HG03354 (cell line): ENCODE measurements around the gene ZNF678.
"Not testable (repeated sequence)": the region's sequence is repeated elsewhere in the genome, so short reads cannot be mapped to it uniquely, and the experiment has no call there.

ENCODE experiments used
- ATAC-seq: cut with Tn5 transposase; IDR thresholded peaks from one replicate; pipeline ENCODE4 v1.9.1; 2021; ENCODE audit warnings: mild to moderate bottlenecking; ENCODE audit not compliant: unreplicated experiment, poor library complexity, severe bottlenecking

The ZNF678 gene

DNA sequence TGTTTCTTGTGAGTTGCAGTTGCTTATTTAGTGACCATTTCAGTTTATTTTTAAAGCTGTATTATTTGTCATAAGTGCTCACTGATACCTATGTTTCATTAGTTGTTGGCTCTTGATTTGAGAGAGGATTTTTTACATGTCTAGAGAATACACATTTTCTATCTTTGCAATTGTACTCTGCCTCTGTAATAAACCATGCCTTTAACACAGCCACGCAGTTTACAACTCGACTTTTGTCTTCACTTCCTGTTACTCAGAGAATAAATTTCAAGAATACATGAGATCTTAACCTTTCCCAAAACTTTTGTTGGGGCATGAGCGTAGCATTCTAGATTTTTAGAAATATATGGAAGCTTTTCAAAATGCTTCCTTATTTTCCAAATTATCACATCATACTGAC, 14.9 kb upstream of the ZNF678 start:
- ATAC-seq, result no peak

DNA sequence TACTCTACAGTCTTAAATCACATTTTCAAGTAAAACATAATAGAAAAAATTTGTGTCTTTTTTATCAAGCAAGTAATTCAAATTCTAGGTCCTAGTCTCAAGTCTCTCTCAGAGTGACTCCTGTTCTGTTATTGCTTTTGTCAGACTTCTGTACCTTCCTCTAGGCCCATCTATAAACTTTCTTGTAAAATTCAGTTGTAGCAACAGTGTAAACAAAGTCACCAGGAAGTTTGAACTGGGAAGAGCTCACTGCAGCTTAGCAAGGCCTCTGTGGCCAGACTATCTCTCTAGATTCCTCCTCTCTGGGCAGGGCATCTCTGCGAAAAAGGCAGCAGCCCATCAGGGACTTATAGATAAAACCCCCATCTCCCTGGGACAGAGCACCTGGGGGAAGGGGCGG, 13.5 kb upstream of the ZNF678 start:
- ATAC-seq, result no peak

DNA sequence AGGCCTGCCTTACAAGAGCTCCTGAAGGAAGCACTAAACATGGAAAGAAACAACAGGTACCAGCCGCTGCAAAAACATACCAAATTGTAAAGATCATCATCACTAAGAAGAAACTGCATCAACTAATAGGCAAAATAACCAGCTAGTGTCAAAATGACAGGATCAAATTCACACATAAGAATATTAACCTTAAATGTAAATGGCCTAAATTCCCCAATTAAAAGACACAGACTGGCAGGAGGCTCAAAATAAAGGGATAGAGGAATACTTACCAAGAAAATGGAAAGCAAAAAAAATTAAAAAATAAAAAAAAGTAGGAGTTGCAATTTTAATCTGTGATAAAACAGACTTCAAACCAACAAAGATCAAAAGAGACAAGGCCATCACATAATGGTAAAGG, 11.5 kb upstream of the ZNF678 start:
- ATAC-seq, result not testable (repeated sequence)

DNA sequence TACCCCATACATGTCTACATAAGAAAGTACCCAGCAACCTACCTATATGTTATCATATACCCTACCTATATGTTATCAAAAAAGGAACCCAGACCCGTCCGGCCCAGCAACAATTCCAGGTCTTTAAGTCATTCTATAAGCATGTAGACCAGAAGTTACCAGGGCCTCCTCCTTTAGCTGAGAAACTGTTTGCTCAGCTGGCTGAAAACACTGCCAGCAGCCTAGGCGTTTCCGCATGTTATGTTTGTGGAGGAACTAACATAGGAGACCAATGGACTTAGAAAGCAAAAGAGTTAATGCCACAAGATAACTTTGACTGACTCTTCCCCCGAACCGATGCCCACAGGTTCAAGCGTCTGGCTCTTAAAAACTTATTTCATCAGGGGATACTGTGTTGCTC, 7.1 kb upstream of the ZNF678 start:
- no peak for ATAC-seq

DNA sequence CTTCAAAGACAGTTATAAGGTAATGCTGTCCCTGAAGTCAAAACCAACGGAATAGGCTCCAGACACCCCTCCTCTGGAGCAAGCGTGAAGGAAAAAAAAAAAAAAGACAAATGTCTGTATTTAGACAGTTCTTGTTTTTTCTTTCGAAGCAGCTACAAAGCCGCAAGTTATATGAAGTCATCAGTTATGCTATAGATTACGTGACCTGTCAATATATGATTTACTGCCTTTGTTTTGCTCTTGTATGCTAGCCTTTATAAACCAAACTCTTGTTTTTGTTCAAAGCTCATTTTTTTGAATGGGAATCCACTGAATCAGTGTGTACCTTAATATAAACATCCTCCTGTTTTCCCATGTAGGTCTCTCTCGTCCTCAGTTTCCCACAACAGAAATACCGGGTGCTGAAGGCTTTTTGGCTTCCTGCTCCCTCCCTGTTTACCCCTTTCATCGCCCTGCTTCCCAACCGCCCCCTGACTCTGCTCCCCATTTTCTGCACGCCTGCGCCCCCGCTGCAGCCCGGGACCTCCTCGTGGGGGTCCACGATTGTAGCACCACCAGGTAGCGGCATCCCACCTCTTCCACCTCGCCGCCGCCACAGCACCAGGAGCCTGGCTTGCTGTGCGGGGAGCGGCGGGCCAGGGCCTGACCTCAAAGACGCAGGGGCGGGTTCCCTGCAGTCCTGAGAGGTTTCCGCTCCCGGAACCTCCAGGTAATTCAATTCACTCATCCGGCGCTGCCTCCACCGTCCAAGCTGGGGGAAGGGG, 5.2 kb upstream of the ZNF678 start:
- no peak for ATAC-seq

DNA sequence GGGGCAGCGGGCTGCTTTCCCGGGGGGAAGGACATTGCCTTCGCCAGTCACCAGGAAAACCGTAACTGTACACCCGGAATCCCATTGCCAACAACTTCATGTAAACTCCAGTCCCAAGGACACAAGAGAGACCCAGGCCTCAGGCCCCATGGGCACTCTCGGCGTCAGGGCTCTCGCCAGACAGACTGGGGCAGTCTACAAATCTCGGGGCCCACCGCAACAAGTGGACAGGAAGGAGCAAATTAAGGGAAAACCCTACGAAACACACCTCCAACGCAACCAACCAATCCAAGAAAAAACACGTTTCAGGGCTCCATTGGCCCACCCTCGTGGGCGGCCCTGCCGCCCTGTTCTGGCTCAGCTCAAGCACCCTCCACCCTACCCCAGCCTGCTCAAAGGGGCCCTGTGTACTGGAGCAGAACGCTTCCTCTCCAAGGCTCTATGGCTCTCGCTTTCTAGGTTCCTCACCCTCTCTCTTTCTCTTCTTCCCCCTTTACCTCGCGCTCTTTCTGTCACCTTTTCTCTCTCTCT, 4.6 kb upstream of the ZNF678 start:
- no peak for ATAC-seq

DNA sequence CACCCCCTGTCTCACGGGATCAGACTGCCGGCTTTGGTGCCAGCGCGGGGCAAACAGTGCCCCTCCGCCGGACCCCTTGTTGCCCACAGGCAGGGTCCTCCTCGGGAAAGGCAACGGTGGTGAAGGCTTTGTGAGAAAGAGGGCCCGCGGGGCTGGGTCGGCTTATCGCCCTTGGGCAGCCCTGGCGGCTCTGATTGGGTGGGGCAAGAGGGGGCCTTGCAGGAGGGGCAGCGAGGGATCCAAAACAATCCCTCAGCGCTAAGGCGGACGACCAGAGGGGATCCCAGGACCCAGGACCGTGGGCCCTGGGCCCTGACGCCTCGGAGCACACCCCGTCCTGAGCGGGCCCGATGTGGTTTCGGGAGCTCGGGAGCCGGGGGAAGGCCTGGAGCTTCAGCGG, 3.9 kb upstream of the ZNF678 start:
- no peak for ATAC-seq

DNA sequence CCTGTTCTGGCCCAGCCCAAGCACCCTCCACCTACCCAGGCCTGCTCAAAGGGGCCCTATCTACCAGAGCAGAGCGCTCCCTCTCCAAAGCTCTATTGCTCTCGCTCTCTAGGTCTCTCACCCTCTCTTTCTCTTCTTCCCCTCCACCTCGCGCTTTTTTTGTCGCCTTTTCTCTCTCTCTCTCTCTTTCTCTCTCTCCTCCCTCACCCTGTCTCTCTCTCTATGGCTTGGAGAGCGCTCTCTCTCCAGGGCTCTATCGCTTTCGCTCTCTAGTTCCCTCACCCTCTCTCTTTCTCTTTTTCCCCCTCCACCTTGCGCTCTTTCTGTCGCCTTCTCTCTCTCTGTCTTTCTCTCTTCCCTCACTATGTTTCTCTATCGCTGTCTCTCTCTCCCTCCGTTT, 3.4 kb upstream of the ZNF678 start:
- ATAC-seq, result no peak

DNA sequence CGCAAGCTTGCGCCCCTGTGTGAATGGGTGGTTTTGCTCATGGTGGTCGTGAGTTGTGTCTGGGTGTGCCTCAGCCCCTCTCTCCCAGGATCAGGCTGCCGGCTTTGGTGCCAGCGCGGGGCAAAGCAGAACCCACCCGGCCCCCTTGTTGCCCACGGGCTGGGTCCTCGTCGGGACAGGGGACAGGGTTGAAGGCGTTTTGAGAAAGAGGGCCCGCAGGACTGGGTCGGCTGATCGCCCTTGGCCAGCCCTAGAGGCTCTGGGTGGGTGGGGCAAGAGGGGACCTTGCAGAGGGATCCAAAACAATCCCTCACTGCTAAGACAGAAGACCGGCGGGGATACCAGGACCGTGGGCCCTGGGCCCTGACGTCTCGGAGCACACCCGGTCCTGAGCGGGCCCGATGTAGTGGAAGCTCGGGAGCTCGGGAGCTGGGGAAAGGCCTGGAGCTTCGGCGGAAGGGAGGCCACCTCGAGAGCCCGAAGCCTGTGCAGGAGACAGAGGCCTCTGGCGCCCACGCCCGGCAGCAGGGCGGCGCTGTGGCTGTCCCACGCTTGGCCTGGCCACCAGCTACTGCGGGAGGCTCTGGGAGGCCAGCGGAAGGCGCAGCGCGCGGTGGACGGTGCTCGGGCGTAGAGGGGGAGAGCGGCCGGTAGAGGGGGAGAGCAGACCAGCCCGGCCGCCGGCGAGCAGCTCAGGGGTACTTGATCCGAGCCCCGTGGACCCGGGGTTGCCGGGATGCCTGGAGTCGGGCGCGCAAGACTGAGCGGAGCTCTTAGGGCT, 2.8 kb upstream of the ZNF678 start:
- no peak for ATAC-seq

DNA sequence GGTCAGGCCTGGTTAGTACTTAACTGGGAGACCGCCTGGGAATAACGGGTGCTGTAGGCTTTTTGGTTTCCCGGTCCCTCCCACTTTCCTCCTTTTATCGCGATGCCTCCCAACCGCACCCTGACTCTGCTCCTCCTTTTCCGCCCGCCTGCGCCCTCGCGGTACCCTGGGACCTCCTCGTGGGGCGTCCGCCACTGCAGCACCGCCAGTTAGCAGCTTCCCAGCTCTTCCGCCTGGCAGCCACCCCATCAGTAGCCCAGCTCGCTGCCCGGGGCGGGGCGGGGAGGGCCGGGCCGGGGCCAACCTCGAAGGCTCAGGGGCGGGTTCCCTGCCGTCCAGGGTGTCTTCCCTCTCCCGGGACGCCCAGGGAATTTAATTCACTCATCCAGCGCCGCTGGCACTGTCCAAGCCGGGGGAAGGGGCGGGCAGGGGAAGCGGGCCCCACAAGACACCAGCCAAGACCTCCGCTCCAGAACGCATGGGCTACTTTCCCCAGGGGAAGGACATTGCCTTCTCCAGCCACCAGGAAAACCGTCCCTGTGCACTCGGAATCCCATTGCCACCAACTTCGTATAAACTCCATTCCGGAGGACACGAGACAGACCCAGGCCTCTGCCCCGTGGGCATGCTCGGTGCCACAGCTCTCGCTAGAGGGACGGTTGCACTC, 2.0 kb upstream of the ZNF678 start:
- ATAC-seq, result no peak

DNA sequence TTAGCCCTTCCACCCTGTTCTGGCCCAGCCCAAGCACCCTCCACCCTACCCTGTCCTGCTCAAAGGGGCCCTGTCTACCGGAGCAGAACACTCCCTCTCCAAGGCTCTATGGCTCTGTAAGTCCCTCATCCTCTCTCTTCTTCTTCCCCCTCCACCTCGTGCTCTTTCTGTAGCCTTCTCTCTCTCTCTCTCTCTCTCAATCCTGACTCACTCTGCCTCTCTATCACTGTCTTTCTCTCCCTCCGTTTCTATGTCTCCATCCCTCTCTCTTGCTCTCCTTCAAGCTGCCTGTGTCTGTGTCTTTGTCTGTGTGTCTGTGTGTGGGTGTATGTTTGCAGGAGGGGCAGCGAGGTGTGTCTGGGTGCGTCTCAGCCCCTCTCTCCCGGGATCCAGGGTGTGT, 1.3 kb upstream of the ZNF678 start:
- no peak for ATAC-seq

DNA sequence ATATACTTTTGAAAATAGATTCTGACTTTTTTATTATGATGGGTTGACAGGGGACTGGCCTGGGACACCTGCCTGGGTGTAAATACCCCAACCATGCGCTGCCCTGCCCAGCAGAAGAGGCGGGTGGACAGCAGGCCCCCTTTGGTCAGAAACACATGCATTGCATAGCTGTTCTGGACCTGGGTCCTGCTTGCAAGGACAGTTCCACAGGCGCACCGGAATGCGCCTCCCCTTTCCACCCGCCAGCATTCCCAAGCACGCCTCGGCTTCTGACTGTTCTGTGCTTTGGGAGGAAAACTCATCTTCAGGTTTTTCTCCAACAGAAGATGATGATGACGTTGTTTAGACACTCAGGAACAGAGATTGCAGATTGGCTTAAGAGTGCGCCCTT, 428 bp upstream of the ZNF678 start:
- no peak for ATAC-seq

DNA sequence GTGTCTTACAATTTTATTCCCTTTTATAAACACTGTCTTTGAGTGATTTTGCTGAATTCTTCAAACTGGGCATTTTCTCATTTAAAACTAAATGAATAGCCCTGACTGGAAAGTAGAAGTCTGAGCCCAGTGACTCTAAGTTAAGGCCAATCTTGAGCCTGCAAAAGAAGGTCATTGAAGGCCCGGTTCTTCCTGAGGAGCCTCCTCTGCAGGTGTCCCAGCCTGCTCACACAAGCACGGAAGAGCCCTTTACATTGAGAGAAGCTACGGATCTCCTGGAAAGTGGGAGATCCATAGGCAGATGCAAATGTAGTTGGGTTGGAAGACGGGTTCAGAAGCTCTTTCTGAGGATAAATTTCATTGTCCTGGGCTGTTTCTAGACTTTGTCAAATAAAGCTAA, 3.9 kb downstream of the ZNF678 start:
- no peak for ATAC-seq

DNA sequence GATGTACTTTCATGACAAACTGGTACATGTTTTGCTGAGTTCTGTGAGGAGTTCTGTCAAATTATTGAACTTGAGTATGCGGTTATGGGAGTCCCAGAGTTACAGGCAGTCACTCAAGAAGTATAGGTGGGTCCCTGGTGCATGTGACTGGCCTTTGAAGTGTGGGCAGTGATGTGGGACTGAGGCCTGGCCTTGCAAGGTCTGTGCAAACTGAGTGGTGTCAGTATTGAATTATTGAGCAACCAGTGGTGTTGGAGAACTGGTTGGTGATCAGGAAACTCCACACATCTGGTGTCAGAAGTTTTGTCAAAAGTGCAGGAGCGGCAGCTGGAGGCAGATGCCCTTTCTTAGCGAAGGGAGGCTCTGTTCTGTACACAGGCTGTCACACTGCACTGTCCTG, 5.2 kb downstream of the ZNF678 start:
- no peak for ATAC-seq

DNA sequence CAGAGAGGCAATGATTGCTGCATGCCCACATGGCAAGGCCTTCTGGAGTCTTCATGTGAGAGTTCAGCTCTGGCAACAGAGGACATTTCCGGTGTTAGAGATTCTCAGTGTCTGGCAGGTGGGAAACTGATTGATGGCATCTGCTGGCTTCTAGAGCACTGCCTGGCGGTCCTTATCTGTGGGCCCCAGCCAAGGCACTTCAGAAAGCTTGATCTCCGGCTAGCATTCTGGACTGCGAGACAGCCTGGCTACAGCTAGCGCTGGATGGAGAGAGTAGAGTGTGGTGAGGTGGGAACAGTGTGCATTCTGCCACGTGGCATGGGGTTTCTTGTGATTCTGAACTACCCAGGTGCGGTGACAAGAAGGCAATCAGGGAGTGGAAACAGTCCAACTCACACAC, 9.4 kb downstream of the ZNF678 start:
- ATAC-seq, result no peak

DNA sequence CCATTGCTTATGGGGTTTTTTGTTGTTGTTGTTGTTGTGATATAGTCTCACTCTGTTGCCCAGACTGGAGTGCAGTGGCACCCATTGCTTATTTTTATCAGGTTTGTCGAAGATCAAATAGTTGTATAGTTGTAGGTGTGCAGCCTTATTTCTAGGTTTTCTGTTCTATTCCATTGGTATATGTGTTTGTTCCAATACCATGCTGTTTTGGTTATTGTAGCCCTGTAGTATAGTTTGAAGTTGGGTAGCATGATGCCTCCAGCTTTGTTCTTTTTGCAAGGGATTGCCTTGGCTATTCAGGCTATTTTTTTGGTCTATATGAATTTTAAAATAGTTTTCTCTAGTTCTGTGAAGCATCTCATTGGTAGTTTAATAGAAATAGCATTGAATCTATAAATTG, 11.6 kb downstream of the ZNF678 start:
- ATAC-seq, result no peak

DNA sequence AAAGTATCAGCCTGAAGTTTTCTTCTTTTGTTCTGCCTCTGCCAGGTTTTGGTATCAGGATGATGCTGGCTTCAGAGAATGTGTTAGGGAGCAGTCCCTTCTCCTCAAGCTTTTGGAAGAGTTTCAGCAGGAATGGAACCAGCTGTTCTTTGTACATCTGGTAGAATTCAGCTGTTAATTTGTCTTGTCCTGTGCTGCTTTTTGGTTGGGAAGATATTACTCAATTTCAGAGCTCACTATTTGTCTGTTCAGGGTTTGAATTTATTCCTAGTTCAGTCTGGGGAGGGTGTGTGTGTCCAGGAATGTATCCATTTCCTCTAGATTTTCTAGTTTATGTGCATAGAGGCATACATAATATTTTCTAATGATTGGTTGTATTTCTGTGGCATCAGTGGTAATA, 12.8 kb downstream of the ZNF678 start:
- no peak for ATAC-seq

DNA sequence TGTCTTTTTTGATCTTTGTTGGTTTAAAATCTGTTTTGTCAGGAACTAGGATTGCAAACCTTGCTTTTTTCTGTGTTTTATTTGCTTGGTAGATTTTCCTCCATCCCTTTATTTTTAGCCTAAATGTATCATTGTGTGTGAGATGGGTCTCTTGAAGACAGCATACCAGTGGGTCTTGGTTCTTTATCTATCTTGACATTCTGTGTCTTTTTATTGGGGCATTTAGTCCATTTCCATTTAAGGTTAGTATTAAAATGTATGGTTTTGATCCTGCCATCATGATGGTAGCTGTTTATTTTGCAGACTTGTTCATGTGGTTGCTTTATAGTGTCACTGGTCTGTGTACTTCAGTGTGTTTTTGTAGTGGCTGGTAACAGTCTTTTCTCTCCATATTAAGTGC, 14.1 kb downstream of the ZNF678 start:
- no peak for ATAC-seq

DNA sequence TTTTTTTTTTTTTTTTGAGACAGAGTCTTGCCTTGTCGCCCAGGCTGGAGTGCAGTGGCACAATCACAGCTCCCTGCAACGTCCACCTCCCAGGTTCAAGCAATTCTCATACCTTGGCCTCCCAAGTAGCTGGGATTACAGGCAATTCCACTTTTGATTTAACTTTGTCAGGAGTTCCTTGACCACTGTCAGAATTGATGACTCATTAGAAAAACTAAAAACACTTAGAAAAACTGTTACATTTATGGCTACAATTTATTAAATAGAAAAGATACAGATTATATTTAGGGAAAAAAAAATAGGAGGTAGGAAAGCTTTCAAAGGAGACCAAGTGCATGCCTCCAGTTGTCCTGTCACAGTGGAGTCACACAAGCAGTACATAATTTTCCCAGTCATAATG, 20.0 kb downstream of the ZNF678 start:
- ATAC-seq, result no peak

DNA sequence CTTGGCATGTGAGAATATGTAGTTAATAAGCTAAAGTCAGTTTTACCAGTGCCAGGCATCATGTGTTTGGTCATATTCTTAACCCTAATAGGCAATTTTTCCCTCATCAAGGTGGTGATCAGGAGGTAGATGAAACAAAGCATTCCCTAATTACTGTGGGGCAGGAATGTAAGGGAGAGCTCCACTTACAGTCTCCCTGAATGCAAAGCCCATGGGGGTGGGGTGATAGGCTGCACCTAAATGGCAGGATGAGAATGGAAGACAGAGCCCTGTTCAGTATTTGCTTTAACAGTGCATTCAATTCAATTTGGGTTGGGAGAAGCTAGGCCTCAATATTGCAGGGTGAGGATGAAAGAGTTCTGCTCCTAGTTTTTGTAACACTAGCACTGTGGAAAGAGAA, 23.4 kb downstream of the ZNF678 start:
- no peak for ATAC-seq

DNA sequence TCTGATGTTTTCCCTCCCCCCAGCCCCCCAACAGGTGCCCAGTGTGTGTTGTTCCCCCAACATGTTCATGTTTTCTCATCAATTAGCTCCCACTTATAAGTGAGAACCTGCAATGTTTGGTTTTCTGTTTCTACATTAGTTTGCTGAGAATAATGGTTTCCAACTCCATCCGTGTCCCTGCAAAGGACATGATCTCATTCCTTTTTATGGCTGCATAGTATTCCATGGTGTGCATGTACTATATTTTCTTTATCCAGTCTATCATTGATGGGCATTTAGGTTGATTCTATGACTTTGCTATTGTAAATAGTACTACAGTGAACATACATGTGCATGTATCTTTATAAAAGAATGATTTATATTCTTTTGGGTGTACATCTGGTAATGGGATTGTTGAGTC, 24.6 kb downstream of the ZNF678 start:
- no peak for ATAC-seq
